HG03460 (cell line): Measurements from ENCODE around the gene WDR7.

ENCODE experiments used
- ATAC-seq: cut with Tn5 transposase; IDR thresholded peaks from one replicate; pipeline ENCODE4 v1.9.1; 2021; ENCODE audit not compliant: unreplicated experiment

WDR7 gene

GRCh38 chr18:56983275-56983992 is 332.3 kb downstream of the WDR7 start:
- no peak for ATAC-seq

GRCh38 chr18:56984731-56985130 is 333.6 kb downstream of the WDR7 start:
- no peak for ATAC-seq

- ATAC-seq: no peak
These were observed 335.7 kb downstream of the WDR7 start for GRCh38 chr18:56986829-56987228.

GRCh38 chr18:56987236-56987635 is 336.1 kb downstream of the WDR7 start:
- ATAC-seq: no peak

GRCh38 chr18:56988022-56988421 is 336.9 kb downstream of the WDR7 start:
- ATAC-seq: no peak

DNA sequence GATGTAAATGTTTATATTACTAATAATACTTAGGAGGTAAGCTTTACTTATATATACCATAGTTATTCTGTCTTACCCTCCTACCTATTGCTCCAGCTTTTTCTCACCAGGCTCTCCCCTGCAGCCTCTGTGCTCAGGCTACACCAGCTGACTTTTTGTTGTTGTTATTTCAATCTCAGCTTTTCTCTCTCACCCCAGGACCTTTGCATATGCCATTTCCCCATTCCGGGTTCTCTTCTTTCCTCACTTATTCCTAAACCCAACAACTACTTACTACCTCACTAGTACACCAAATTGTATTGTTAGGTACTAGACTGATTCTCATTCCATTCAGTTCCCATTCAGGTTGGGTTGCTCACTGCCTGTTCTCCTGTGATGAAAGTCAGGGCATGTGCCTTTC is 339.5 kb downstream of the WDR7 start:
- no peak for ATAC-seq

DNA sequence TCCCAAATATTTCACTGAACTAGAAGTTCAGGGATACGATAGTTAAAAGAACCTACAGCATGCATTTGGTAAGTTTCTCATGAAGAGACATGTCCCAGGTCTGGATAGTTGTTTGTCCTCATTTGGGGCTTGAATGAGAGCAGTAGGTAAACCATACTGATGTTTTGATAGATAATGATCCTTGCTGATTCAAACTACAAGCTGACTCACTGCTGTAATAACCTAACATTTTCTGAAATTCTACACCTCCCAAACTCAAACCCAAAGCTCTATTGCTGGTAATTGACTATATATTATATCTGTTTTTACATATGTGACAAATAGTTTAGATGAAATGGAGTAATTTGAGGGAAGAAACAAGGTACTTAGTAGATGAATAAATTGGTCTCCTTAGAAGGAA is 341.6 kb downstream of the WDR7 start:
- no peak for ATAC-seq

GRCh38 chr18:56995579-56996188 is 344.5 kb downstream of the WDR7 start:
- no peak for ATAC-seq

- ATAC-seq: no peak
These were observed 346.0 kb downstream of the WDR7 start for GRCh38 chr18:56997200-56997599.

- no peak for ATAC-seq
These were observed 348.7 kb downstream of the WDR7 start for GRCh38 chr18:56999823-57000222.

- no peak for ATAC-seq
These were observed 351.5 kb downstream of the WDR7 start for GRCh38 chr18:57002627-57003026.

- ATAC-seq: no peak
These were observed 352.2 kb downstream of the WDR7 start for GRCh38 chr18:57003342-57003741.

DNA sequence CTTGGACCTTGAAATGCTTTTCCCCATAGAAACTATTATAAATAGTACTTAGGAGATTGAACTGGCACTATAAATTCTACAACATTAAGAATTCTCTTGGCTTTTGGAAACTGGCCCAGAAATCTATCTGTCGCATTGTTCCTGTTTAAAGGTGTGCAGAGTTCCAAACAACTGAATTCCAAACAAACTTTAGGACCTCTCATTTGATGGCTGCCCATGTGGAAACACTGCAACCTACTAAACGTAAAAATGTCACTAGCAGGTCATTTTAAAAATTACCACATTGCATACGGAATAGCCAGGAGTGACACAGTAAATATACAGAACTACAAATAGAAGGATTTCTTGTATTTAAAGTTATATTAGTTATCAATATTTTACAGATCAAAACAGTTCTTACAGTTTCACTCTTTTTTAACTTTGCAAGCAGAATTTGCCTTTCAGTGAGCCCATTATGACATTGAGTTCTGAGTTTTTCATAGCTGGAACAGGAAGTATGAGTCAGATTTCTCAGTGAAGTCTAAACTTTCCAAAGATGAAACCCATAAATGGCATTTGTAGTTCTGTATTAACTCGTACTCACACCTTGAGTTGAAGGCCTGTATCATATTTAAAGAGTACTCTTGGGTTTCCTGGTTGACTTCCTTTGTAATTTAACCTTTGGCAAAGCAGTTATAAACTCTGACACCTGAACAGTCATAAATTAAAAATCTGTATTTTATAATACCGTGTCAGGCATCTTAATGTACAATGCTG is 353.4 kb downstream of the WDR7 start:
- peak; percentile 97 for ATAC-seq

DNA sequence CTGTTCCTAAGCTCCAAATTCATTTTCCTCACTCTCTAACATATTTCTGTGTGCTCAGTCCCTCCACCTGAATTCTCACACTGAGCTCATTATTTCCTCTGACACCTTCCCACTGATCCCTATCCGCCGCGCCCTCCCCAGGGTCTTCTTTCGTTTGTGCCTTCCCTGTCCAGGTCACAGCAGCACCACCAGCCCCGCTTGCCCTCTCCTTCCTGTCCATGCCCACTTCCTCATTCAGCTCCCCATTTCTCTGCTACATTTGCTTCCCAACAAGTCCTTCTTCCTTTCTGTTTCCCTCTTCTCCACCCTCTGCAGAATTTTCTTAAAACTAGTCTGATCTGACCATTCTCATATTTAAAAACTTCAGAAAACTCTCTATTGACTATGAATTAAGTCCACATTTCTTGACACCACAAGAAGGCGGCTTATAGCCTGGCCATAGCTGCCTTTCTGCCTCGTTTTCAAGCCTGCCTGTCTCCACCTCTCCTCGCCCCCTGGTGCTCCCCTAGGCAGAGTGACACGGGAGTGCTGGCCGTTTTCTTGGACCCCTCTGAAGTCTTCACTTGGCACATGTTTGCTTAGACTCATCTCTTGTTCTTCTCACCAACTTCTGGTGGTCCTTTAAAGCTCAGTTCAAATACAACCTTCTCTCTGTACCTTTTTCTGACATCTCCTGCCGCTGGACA is 357.0 kb downstream of the WDR7 start:
- ATAC-seq: no peak

- ATAC-seq: no peak
These were observed 358.7 kb downstream of the WDR7 start for GRCh38 chr18:57009844-57010243.

DNA sequence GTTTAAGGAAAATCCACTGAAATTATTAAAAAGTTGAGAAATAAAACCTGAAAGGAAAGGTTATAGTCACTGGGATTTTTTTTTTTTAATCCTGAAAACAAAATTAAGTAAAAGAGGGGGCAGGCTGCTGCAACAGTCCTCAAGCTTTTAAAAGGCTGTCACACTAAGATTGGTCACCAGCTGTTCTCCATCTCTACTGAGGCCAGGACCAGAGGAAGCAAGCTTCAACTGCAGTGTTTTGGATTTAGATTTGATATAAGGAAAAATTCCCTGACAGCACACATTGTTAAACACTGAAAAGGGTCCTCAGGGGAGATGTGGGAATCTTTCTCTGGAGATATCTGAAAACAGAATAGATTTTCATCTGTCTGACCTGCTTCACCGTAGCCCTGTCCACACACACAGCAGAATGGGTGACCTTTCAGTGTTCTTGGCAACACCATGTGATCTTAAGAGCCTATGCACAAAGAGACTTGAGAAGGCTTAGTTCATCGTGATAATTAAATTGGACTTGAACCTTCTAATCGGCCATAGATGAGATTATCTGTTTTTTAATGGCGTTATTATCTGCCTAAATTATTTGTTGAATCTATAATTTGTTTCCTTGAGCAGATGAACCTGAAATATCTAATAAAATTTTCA is 363.7 kb downstream of the WDR7 start:
- ATAC-seq: no peak

DNA sequence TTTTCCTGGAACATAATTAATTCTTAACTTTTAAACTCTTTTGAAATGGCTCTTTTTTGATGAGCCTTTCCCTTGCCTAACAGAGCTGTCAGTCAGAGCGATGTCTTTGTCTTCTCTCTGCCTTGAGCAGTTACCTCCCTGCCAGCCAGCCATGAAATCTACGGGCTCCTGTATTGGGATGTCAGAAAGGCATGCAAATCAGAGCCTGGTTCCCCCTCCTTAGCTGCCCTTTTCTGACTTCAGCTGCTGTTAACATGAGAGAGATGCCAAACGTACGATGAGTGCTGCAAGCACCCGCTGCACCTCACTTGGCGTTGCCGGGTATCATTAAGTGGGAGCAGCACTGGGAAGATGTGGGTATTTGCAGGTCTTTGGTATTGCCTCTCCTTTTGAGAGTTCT is 364.3 kb downstream of the WDR7 start:
- ATAC-seq: no peak

- ATAC-seq: no peak
These were observed 367.7 kb downstream of the WDR7 start for GRCh38 chr18:57018845-57019244.

DNA sequence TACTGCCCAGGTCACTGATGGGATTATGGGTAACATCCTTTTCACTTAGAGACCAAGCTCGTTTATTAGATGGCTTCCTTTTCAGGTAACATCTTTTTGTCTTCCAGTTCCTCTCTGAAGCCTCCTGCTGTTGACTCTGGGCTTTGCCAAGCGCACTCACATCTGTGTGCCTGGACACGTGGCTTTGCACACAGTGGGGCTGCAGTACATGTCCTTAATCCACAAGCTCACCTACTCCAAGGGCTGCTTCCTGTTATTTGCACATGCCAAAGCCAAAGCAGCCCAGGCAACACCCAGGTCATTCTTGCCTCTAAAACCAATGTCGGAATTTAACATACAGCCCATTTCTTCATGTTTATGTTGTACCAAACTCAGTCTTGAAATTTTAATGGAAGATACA is 371.6 kb downstream of the WDR7 start:
- no peak for ATAC-seq

DNA sequence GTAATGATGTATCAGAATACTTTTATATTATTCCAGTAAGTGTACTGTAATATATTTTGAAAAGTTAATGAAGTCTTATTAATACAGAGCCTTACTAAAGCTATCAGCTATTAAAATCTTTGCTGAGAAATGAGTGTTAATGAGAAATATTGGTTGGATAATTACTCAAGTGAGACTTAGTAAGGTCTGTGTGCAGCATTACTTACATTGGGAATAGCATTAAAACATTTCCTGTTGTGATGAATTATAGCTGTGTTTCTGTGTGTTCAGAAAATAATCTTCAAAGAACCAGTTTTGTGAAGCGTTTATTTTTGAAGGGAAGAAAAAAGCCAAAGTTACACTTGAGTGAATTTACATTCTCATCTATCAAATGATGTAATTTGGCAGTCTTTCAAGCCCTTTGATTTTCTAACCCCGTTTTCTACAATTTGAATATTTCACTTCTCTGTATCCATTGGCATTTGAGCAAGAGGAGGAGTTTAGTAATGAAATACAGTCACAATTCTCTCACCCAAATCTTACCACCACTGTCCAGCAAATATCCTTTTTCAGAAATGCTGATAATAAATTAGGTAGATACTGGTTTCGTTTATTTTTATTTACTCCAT is 372.2 kb downstream of the WDR7 start:
- ATAC-seq: no peak

- no peak for ATAC-seq
These were observed 374.4 kb downstream of the WDR7 start for GRCh38 chr18:57025540-57025939.
